Colon (tissue), 2 donors: ENCODE results near the gene TRIM16.
"Not testable (repeated sequence)": the region's sequence is repeated elsewhere in the genome, so short reads cannot be mapped to it uniquely, and the experiment has no call there.

Source experiments
- FAIRE-seq: peaks from 2 replicates; lab custom pipeline; 2012; peaks lifted over from hg19 to GRCh38; lab: Jason Lieb, UNC
- donor health status: control.
- donor health status: control.

The TRIM16 gene

DNA sequence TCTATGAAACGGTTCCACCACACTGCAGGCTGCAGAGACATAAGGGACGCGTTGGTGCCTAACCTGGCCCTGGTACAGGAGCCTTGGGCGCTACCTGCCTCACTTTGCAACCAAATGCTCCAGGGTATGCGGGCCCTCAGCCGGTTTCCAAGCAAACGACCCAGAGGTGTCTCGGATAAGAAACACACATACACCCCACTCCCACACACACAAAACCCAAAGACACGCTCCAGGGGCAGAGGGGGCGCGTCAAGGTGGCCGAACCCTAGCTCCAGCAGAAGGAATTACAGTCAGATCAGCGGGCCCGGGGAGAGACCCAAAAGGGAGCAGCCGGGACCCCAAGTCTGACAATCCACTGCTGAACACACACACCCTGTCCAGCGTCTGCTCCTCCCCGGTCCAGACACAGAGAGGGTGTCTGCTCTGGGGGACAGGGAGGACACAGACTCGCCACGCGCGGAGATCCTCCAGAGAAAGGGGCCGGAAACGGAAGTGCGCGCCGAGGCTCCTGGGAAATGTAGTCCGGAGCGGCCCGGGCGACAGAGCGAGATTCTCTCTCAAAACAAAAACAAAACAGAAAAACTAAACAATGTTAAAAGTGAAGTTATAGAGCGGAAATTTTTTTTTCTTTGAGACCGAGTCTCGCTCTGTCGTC is at the start of gene TRIM16:
TRIM16 (minus strand) TSS at position 488 of the 655 bp plus-strand sequence. CDS start 32,702 bp downstream, outside the sequence.
- not testable (repeated sequence) for FAIRE-seq

GRCh38 chr17:15733174-15733789 is 49.2 kb upstream of the TRIM16 start:
- FAIRE-seq = not testable (repeated sequence)

DNA sequence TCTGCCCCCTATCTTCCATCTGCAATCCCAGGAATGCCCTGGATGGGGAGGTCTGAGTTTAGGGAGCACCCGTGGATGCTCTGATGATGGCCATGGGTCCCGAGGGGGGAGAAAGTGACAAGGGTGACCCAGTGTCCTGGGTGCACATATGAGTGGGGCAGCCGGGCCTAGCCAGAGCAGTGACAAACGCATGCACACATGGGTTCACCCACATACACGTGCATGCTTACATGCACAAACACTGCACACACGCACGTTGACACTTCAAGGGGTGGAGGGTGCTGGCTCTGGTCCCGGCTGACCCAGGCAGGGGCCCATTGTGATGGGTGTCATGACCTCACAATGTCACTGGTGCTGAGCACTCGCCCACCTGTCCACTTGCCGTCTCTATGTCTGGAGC is 47.8 kb upstream of the TRIM16 start, which contains the start of gene TBC1D26:
TBC1D26 (plus strand) TSS at position 384 of the 400 bp plus-strand sequence. CDS start 3,066 bp downstream, outside the sequence.
- not testable (repeated sequence) for FAIRE-seq

- not testable (repeated sequence) for FAIRE-seq
These were observed 46.4 kb upstream of the TRIM16 start for GRCh38 chr17:15730535-15730934.

DNA sequence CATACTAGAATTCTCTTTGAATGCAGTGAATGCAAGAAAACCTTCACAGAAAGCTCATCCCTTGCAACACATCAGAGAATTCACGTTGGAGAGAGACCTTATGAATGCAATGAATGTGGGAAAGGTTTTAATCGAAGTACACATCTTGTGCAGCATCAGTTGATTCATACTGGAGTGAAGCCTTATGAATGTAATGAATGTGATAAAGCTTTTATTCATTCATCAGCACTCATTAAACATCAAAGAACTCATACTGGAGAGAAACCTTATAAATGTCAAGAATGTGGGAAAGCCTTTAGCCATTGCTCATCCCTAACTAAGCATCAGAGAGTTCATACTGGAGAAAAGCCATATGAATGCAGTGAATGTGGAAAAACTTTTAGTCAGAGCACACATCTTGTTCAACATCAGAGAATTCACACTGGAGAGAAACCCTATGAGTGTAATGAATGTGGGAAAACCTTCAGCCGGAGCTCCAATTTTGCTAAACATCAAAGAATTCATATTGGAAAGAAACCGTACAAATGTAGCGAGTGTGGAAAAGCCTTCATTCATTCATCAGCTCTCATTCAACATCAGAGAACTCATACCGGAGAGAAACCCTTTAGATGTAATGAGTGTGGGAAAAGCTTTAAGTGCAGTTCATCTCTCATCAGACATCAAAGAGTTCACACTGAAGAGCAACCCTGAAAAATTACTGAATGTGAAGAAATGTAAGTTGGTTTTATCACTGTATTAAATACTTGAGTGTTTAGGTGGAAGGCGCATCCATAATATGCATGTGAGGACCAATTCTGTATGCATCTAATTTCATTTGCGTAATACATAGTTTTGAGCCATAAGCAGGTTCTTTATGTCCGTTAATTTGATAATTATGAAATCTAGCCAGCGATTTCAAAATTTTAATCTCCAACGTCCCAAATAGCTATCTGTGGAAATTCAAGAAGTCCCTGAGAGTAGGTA is 32.8 kb upstream of the TRIM16 start:
- not testable (repeated sequence) for FAIRE-seq

GRCh38 chr17:15708879-15709278 is 24.8 kb upstream of the TRIM16 start:
- FAIRE-seq = not testable (repeated sequence)

- FAIRE-seq = not testable (repeated sequence)
These were observed 20.7 kb upstream of the TRIM16 start for GRCh38 chr17:15704813-15705212.

DNA sequence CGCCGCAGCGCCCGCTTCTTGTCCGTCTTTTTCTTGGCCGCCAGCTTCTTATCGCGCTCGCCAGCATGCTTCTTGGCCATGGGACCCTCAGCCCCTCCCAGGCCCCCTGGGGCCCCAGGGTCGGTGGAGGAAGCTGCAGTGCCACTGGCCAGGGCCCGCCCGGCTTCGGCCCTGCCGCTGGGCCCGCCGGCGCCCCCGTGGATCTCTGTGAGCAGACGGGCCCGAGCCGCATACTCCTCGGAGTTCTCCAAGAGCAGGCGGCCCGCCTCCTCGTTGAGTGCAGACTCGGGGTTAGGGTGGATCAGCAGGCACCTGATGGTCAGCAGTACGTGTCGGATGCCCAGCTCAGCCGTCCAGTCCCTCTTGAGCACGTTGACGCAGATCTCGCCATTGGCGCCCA is 20.1 kb upstream of the TRIM16 start:
- not testable (repeated sequence) for FAIRE-seq

DNA sequence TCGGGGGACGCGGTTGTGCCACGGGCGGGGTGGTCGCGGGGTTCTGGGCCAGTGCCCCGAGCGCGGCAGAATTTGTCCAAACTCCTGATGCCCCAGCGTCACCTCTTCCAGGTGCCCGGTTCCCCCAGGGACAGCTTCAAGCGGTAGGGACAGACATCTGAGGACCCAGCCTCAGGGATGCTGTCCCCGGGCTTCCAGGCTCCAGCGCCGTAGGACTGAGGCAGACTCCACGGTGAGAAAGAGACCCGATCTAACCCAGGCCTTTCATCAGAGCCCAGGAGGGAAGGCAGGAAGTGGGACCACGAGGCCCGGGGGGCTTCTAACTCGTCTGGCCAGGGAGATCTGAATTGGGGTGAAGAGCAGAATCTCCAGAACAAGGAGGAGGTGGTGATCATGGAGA is 15.8 kb upstream of the TRIM16 start:
- FAIRE-seq = not testable (repeated sequence)

- not testable (repeated sequence) for FAIRE-seq
These were observed 15.4 kb upstream of the TRIM16 start, which contains the start of gene ZNF286A for GRCh38 chr17:15699413-15699924. Gene ZNF286A, plus strand, starts transcription at chr17:15699752. Its CDS starts 578 bp downstream, at chr17:15700330.

GRCh38 chr17:15698967-15699366 is 14.9 kb upstream of the TRIM16 start:
- not testable (repeated sequence) for FAIRE-seq

- FAIRE-seq = not testable (repeated sequence)
These were observed 3.4 kb upstream of the TRIM16 start for GRCh38 chr17:15687494-15687893.

DNA sequence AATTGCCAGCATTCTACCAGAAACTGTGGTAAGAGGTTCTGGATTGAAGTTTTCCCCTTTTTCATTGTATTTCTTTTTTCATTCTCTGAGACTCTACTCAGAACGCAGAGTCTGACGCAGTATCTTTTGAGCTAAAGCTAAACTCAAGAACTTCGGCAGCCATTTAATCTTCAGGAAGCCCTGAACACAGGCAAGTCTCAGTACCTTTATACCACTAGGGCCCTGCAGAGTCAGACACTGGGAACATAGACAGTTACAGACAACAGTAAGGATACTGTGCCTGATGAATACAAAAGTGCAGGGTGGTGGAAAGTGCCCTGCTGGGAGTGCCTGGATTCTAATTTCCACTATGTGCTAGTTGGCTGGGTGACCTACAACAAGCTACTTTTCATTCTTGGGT is 976 bp downstream of the TRIM16 start:
- FAIRE-seq = not testable (repeated sequence)

DNA sequence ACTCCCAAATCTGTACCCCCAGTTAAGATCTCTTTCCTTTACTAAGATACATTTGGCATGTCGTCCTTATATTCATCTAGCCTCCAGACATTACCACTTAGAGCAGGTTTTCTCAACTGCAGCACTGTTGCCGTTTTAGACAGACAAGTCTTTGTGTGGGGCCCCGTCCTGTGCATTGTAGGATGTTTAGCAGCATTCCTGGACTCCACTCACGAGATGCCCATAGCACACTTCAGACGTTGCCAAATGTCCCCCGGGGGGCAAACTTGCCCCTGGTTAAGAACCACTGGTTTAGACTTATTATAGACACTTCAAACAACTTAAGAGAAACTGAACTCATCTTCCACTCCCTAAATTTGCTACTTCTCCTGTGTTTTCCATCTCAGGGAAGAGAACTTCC is 8.1 kb downstream of the TRIM16 start:
- FAIRE-seq = not testable (repeated sequence)

GRCh38 chr17:15674640-15675039 is 9.5 kb downstream of the TRIM16 start:
- FAIRE-seq = not testable (repeated sequence)

DNA sequence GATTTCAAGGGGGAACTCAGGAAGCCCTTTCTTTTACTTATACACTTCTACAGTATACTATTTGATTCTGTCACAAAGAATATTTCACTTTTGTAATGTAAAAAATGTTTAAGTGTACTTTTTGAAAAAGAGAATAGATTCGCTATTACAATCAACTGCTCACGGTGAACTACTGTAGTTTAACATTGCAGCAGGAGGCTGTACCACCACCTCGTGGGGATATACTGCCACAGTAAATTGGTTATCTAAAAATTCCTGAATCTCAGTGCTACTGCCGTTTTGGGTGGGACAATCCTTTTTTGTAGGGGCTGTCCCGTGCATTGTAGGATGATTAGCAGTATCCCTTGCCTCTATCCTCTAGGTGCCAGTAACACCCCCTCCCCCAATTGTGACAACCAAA is 14.6 kb downstream of the TRIM16 start:
- FAIRE-seq = not testable (repeated sequence)

DNA sequence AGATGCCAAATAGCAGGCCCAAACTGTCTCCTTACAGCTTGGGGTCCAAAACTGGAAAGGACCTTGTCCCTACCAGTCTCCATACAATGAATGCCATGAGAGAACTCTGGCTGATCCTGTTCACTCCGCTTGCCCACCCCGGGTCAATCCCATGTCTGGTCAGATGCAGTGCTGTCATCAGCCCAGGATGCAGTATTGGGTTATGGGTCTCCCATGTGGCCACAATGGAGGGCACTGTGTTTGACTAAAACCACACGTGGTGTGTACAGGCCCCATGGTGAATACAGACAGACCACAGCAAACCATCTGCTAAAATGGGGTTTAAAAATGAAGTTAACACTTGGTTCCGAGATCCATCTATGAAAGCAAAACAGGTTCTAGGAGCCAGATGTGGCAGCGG is 20.4 kb downstream of the TRIM16 start:
- FAIRE-seq = no peak

DNA sequence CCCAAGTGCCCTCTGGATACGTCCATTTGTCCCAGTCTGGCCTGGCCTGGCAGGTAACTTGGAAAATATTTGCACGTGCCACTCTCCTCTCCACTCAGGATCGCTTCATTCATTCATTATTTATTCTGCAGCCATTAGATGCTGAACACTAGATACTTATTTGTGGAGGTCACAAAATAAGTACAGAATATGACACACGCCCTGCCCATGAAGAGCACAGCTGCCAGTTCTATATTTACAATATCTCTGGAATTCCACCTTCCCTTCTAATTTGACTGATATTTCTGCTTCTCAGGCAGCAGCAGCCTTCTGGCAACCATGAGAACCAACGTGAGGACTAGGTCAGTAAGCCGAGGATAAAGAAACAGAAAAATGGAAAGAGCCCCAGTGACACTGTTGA is 20.9 kb downstream of the TRIM16 start:
- FAIRE-seq = no peak

DNA sequence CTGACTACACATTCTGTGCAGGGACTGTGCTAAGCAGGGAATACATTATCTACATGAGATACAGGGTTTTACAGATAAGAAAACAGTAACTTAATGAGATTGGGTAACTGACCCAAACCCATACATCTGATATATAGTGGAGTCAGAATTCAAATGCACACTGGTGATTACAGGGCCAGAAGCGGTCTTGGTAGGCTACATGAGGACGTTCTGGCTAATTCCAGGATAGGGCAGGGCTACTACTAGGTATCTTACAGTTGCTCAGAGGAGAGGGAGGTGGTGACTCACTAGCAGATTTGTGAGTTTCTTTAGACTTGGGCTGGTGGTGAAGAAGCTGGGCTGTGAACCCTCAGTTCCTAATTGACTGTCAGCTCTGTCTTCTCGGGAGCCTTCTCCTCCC is 21.4 kb downstream of the TRIM16 start:
- FAIRE-seq = no peak

GRCh38 chr17:15660077-15660476 is 24.0 kb downstream of the TRIM16 start:
- no peak for FAIRE-seq

DNA sequence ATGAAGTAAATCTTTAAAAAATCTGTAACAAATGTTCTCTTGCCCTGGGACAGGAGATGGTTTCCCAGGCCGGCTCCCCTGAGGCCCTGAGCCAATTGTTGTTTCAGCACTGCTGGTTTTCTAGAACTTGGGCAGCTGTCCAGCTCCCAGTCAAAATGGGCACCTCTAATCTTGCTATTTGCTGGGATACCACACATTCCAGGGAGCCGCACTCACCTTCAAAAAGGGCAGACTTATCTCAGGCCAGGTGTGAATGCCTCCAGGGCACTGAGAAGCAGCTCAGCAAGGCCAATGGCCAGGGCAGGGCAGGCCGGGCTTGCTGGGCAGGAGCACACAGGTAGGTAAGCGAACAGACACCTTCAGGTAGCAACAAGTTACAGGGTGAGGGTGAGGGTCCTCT is 24.4 kb downstream of the TRIM16 start:
- no peak for FAIRE-seq

- FAIRE-seq = no peak
These were observed 24.9 kb downstream of the TRIM16 start for GRCh38 chr17:15659236-15659635.
